Heart left ventricle (tissue), 13 donors: ENCODE results near the gene AJUBA.

ENCODE experiments used
- POLR2A ChIP-seq, 2 donors: fragments of 450-650 bp; IDR thresholded peaks; one replicate each; pipeline ENCODE4 v1.6.1; 2017; ENCODE audit warnings: antibody characterized with exemption in 2 of 2, mild to moderate bottlenecking in 2 of 2, moderate library complexity in 2 of 2
- TF ChIP-seq, protein P1 (sequence below), 12 donors: fragments of 200-600 bp; sonication (generic) in 4 of 12; IDR thresholded peaks; one replicate each; pipeline versions ENCODE4 v1.5.0 to v1.8.0; 2018 to 2022; ENCODE audit warnings: antibody characterized with exemption in 12 of 12, mild to moderate bottlenecking in 5 of 12
- donor health status: ischemic (EF 13 %, LVEDD 7.1; RV severe dilation, severe dysfunction).
- donor health status: DM: no; HTN: yes; CAD: no.
- donor health status: DM: no; HTN: no; CAD: no.
- donor health status: ischemic (EF 25% LVEDD 6.9; RV normal size, moderate dysfunction).
- donor health status: ischemic (EF 25% LVEDD 5.7; RV mildly dilated, moderate dysfunction).
- donor health status: ischemic (EF 35%, LVEDD 5.7; RV mildly dilated, moderate dysfunction).
- donor health status: nonischemic (EF 11% LVEDD 7.7; RV severe dilation, severe dysfunction).
- donor health status: DM: yes; HTN: yes; CAD: no.
- donor health status: PGD.
- donor health status: ischemic (EF 29% LVEDD 5.4; RV normal size, mild dysfunction).
- donor health status: nonischemic (EF 23%, LVEDD 6.1; RV moderate dilation, normal function).

DNA sequence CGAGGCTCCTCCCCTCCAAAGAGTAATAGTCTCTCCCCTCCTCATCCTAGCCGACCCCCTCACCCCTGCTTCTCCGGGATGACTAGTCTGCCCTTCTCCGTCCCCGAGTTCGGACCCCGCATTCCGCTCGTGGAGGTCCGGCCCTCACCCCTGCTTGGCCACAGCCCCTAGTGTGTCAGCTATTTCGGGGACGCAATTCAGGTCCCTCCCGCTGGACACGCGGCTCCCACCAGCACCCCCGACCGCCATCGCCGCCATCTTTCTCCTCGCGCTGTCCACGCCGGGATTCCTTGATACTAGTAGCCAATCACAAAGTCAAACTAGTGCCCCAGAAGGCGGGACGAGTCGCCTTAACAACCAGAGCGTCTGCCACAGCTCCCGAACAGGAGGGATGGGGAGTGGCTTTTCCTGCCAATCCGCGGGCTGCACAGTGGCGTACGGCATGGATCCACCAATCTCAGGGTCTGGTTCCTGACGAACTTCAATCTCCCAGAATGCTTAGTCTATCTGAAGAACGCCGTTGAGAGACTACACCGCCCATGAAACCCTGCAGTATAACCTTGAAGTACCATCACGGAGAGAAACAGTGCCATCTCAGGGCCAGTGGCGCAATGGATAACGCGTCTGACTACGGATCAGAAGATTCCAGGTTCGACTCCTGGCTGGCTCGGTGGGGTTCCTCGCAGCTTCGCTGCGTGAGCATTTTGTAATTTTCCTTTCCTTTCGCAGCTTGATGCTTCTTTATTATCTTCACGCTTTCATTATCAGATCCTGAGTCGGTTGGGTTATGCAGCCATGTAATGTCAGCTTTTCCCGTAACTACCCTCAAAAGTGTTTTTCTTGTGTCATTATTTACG lies 53.0 kb downstream of the AJUBA start, which contains the start of gene PRMT5:
- TF ChIP-seq, protein P1, sequence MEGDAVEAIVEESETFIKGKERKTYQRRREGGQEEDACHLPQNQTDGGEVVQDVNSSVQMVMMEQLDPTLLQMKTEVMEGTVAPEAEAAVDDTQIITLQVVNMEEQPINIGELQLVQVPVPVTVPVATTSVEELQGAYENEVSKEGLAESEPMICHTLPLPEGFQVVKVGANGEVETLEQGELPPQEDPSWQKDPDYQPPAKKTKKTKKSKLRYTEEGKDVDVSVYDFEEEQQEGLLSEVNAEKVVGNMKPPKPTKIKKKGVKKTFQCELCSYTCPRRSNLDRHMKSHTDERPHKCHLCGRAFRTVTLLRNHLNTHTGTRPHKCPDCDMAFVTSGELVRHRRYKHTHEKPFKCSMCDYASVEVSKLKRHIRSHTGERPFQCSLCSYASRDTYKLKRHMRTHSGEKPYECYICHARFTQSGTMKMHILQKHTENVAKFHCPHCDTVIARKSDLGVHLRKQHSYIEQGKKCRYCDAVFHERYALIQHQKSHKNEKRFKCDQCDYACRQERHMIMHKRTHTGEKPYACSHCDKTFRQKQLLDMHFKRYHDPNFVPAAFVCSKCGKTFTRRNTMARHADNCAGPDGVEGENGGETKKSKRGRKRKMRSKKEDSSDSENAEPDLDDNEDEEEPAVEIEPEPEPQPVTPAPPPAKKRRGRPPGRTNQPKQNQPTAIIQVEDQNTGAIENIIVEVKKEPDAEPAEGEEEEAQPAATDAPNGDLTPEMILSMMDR (IDR thresholded peaks at IDR 0.05), result no peak
- TF ChIP-seq POLR2A (IDR thresholded peaks at IDR 0.05), result peak in 1 of 2 donors; percentile 78
